GM21526 (cell line): ENCODE data around the gene RNU5B-1.
"Not testable (repeated sequence)": the region's sequence is repeated elsewhere in the genome, so short reads cannot be mapped to it uniquely, and the experiment has no call there.

Source experiments
- ATAC-seq: cut with Tn5 transposase; IDR thresholded peaks from one replicate; pipeline ENCODE4 v1.9.1; 2021; ENCODE audit warnings: moderate library complexity; ENCODE audit not compliant: unreplicated experiment, low FRiP score

Gene RNU5B-1

DNA sequence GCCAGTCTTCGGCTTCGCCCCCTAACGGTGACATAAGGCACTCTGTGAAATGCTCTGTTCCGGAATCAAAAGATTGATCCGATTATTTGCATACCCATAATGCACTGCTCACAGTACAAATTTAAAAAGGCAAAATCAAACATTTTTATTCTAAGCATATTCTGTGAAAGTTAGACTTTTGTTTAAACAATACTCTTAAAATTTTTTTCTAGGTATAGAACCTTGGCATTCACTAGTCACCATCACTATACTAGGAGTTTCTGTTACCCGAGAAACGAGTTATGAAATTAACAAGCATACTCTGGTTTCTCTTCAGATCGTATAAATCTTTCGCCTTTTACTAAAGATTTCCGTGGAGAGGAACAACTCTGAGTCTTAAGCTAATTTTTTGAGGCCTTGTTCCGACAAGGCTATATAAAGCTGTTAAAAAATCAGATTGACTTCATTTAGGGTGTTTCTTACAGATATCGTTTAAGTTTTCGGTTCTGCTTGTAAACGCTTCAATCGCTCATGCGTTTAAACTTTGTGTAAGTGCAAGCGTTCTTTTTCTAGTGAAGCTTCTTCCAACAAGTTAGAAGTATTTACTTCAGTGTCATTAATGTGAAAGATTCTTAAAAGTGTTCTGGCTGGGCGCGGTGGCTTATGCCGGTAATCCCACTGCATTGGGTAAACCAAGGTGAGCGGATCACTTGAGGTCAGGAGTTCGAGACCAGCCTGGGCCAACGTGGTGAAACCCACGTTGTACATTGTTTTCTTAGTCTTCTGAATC, at the start of gene RNU5B-1:
RNU5B-1 (plus strand) TSS at position 297 of the 769 bp plus-strand sequence.
- peak; percentile 58 for ATAC-seq

DNA sequence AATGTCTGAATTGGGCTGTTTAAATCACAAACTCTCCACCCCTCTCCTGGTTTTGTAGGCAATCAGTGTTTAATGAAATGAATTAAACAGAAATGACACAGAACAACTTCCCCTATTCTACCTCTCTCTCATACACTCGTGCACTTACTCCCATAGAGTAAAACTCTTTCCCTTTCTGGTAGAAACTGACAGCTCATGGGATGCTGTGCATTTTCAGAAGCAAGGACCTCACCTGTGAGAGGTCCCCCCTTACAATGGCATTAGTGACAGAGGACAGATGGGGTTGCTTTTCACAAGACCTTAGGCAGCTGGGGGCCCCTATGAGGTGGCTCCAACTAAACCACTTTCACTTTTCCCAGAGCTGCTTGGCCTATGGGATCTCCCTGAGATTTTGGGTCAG, 49.7 kb upstream of the RNU5B-1 start:
- no peak for ATAC-seq

DNA sequence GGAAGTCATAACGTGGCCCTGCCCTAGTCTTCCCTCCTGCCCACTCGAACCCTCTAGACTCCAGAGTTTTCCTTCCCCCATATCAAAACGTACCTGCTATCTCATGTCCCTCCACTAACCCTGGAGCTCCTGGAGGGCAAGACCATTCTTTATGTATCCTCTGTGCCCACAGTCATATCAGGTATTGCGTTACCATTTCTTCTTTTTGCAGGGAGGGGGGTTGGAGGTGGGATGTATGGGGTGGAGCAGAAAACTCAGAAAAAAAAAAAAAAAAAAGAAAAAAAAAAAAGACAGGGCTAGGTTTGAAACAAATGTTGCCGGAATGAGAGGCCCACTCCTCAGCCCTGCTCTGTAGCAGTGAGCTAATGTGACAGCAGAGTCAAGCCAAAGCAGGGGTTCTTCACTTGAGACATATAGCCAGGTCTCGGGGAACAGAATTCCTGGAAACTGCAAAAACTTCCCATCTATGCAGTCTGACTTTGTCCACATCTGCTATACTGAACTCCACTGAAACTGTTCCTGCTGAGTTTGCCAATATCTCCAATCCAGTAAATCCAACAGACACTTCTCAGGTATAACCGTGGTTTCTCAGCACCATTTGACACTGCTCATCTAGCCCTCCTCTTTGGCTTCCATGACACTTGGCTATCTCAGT, 48.9 kb upstream of the RNU5B-1 start:
- ATAC-seq = no peak

DNA sequence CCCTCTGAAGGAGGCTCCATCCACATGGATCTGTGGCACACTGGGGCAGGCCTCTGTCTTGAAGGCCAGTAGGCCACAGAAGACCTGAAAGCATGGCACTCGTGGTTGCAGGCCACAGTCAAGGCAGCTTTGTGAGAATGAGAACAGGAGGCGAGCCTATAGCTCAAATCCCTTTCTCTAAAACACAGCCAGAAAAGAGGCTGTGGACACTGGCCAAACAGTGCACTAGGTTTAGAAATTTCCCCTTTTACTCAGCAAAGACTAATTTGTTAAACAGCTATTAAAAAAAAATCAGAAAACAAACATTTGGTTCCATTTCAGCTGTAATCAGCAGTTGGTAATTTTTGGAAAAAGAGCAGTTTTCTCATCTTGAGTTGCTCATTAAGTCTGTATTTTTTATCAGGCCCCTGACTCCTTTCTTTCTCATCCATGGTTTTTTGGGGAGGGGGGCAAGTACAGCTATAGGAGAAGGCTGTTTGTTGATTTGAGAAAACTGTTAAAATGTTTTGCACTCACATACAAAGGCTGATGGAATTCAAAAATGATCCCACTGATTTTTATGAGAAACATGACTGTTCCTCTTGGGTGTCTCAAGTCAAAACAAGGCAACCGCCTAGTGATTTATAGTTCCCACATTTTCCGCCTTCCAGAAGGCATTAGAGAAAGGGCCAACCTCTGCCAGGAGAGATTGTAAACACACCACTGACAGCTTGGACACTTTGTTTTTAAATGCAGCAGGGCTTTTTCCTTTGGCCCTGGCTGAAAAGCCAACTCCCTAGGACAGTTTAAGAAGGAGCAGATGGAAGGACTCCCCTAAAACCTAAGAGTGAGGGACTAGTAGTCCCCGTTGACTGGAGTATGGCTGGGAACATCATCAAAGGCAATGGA, 45.9 kb upstream of the RNU5B-1 start:
- no peak for ATAC-seq

DNA sequence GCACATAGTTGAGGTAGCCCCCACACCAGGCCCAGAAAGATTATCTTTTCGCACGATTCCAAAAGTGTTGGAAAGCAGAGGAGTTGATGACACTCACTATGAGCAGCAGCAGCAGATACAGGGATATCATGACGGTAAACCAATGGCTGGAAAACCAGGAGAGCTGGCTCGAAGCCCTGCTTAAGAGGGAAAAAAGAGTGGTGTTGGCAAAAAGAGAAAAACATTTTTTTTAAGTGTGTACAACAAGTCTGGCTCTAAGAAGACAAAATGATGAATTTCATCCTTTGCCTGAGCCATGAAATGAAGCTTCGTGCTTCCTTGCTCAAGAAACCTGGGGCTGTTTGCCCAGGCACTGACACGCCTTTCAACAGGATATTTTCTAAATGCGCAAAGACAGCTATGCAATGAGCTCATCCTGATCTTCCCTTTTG, 45.1 kb upstream of the RNU5B-1 start:
- no peak for ATAC-seq

DNA sequence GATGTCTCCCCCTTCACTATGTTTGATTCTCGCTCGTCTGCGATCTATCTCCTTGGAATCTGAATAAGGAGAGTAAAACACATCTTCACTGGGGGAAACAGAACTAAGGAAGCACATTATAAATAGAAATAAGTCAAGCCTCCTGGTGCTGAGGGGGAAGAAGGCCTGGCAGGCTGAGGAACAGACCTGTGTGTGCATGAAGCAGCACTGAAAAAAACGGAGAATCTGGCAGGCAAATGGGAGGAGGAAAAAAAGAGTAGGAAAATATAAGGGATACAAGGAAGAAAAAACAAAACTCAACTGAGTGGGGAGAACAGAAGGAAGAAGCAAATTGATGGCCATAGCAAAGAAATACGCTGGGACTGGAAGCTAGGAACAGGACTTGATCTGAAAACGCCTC, 43.5 kb upstream of the RNU5B-1 start:
- ATAC-seq = no peak

DNA sequence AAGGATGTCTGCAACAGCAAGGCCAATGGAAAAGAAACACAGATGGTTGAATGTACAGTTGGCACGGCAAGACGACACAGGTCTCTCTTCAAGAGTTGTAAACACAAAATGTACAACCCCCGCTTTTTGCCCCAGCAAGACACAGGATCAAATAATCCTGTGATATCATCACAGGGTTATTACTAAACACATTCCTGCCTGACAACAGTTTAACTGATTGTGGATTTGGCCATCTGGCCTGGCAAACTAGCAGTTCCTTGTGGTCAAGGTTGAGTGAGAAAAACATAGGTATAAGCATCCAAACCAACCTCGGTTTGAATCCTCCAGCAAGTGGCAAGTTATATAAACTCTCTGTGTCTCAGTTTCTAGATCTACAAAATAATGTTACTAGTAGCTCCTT, 41.2 kb upstream of the RNU5B-1 start:
- no peak for ATAC-seq

DNA sequence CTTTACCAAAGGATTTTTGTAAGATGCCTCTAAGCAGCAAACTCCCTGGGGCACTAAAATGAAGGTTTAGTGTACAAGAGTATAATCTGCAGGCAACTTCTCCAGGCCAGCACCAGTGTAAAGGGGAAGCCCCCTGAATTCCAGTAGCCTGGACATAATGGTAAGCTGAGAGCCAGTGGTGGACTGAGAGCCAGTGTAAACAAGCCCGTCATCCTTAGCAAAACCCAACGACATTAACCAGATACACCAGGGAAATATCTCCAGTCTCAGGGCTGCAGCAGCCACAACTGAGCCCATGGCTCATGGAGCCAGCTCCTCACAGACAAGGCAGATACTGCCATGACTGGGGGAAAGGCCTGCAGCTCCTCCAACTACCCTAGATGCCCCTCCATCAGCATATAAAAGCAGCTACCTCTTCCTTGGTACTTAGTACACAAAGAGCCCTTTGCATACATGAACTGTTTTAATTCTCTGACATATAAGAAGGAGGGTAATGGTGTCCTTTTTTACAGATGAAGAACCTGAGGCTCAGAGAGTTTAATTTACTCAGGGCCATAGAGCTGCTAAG, 39.5 kb upstream of the RNU5B-1 start:
- no peak for ATAC-seq

DNA sequence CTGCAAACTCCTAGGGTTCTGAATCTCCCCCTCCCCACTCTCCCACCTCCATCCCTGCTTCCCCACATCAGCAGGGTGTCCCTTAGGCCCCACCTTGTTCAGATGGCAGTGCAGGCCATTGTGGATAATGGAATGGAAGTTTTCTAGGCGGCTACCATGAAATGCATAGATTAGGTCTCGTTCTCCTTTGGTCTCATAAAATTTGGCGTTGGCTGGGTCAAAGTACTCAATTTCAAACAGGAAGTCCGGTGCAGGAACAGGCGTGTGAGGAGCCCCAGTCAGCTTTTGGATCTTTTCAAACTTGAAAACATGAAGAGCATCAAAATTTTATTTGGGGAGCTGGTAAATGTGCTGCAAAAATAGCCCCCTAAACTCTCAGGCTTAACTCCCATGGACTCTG, 38.0 kb upstream of the RNU5B-1 start:
- ATAC-seq = no peak

DNA sequence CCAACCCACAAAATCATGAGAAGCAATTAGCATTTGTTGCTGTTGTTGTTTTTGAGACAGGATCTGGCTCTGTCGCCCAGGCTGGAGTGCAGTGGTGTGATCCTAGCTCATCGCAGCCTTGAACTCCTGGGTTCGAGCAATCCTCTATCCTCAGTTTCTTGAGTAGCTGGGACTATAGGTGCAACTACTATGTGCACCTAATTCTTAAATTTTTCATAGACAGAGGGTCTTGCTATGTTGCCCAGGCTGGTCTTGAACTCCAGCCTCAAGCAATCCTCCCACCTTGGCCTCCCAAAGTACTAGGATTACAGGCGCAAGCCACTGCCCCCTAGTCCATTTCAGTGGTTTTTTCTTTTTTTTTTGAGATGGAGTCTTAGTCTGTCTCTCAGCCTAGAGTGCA, 36.1 kb upstream of the RNU5B-1 start:
- no peak for ATAC-seq

DNA sequence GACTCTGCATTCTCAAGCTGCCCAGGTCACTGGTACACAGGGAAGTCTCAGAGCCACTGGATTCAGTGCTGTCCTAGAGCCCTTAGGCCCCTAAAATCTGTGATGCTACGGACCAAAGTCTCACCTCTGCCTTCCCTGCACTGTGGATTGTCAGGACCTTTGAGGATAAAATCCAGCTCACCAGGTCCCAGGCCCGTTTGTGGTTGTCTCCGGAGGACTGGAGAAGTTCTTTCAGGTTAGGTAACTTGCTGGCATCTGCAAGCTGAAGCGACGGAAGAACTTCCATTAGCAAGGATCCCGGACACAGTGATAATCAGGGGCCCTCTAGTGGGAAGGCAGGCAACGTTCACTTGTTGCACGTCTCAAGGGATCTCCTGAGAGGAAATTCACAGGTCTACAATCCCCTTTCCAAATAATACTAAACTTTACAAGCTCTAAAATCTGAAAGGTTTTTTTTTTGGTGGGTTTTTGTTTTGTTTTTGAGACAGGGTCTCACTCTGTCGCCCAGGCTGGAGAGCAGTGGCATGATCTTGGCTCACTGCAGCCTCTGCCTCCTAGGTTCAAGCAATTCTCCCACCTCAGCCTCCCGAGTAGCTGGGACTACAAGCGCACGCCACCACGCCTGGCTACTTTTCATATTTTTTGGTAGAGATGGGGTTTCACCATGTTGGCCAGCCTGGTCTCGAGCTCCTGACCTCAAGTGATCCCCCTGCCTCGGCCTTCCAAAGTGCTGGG, 33.5 kb upstream of the RNU5B-1 start:
- not testable (repeated sequence) for ATAC-seq

DNA sequence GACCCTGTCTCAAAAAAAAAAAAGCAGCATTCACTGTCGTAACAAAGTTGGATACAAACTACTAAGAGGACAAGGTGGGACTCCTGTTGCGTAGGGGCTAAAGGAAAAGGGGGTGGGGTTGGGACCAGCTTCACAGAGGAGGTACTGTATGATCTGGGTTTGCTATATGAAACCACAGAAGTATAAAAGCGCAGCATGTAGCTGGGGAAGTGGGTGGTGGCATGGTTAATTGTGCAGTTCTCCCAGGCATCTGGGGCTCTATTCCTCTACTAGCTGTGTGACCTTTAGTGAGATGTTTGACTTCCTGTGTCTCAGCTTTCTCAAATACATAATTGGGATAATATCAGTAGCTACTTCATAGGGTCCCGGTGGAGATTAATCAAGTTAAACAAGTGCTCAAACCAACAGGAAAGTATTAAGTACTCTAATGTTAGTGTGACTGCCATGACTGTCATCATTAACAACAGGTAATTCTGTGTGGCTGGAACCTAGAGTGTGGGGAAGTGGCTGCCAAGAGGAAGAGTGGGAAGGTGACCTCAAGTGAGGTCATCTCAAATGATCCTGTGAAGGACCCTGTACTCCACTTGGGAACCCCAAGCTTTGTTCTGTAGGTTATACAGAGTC, 29.3 kb upstream of the RNU5B-1 start:
- ATAC-seq = no peak

DNA sequence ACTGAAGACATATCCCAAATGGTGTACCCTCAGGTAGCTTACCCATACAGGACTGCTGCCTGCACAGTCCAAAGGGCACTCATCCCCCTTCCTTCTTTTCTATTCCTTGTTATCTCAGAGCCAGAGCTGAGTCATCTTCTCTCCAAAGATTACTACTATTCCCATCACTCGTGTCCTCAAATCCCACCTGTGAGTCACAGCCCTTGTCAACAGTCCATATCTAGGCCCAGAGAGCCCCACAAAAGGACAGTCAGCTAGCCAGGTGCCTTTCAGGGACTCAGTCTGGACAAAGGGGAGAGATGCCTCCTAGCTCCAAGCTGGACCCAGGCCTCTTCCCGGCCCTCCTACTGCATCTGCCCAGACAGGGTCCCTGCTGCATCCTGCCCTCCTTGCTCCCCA, 28.8 kb upstream of the RNU5B-1 start:
- no peak for ATAC-seq

DNA sequence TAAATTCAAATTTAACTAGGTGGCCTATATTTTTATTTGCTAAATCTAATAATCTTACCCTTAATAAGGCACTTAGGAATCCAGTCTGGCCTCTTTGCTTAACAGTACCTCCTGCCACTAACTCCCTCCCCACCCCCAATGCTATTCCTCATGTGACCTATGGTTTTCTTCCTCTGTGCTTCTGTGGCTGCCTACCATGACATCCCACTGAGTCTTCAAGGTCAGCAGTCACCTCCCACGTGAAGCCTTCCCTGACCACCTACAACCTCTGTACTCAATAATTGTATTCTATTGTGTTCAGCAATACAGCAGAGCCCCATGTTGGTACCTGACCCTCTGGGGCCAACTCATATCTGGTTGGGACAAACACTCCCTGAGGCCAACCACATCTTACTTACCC, 27.5 kb upstream of the RNU5B-1 start:
- no peak for ATAC-seq

DNA sequence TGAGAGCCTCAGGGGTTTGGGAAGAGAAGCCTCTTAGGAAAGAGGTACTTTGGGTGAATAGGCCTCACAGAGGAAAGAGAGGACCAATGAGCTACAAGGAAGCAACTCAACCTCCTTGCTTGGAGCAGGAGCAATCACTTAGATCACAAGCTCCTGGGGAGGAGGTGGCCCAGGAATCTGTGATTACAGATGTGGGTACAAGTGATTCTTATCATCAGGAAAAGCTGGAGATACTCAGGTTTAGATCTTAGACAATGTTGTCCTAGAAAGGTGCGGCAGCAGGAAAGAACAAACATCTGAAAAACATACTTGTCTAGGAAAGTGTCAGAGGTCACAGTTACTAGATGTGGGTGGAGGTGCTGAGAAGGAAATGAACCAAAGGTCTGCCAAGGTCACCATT, 26.0 kb upstream of the RNU5B-1 start:
- no peak for ATAC-seq

DNA sequence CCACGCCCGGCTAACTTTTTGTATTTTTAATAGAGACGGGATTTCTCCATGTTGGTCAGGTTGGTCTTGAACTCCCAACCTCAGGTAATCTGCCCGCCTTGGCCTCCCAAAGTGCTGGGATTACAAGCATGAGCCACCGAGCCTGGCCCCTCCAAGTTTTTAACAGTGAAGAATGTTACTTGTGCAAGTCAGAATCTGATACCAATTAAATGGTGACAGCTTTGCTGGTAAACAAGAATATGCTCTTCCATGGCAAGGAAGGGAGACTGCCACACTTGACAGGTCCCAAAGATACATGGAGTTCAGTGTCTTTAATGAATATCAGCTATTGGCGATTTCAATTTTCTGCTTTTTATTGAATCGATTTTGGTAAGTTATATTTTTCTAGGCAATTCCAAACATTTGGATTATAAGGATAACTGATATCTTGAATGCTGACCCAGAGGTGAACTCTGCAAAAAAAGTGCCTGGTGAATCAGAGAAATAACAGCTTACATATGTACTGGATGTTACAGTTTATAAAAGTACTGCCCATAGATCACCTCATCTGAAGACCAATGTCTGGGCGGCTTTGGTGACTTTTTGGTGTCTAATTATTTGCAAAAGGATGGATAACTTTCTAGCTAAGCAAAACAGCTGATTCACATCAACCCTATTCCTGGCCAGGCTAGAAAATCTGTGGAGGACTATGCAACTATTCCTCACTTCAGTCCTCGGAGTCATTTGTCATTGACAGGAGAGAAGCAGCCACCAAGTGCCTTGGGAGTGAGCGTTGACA, 19.0 kb upstream of the RNU5B-1 start:
- no peak for ATAC-seq

DNA sequence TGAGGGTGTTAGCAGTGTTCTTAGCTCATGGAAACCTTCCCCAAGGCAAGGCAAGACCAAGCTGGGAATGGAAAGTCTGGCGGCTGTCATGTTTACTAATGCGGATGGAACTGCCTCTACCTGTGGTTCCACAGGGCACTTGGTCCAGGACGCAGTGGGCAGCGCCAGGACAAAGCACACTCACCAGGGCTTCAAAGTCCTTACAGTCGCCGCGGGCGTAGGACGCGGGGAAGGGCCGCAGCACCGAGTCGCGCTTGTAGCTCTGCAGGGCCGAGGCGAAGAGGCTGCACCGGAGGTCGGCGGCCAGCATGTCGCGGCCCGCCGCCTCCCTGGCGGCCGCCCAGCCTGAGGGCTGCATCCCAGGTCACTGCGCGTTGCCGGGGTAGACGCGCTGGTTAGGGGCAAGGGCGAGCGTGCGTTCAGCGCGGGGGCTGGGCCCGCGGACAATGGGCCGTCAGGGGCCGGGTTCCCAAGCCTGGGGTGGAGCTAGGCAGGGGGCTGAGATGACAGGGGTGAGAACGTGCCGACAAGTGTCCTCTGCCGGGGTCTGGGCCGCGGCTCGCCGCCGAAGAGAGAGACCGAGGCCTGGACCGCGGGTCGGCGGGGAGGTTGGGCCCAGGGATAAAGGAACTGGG, 18.3 kb upstream of the RNU5B-1 start:
- peak; percentile 10 for ATAC-seq

DNA sequence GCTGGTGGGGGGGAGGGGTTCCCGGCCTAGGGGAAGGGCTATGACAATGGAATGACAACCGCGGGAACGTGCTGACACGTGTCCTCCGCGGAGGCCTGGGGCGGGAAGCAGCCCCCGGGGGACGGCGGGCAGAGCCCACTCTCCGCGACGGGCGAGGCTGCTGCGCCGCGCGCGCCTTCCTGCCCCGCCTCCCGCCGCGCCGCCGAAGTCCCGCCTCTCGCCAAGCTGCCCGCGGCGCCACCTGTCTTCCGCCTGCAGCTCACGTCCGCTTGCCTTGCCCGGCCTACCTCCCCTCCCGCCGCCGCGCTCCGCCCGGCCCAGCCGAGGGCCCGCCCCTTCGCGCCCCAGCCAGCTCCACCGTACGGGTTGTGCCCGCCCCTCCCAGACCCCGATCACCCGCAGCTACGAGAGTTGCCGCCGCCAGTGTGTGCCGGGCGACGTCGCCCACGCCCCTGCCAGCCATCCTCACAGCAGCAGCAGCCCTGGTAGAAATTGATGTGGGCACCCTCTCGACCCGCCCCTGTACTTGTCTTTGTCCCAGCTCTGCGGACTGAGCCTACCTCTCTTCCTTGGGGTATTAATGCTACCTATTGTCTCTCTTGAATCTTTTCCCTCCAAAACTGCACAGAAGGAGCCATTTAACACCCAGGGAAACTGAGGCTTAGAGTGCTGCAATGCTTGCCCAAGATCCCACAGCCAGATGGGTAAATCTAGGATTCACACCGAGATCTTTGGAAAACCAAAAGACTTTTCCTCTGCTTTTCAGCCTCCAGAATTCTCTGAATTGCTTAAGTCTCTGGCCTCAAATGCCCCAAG, 17.6 kb upstream of the RNU5B-1 start, which contains the start of gene PARP16:
PARP16 (minus strand) TSS at position 180 of the 816 bp plus-strand sequence. CDS start 457 bp downstream, outside the sequence.
- peak; percentile 80 for ATAC-seq
